Suppressor macrophage (primary cell): ENCODE data around the gene CD44.

Experiments used
- DNase-seq, 4 experiments: peaks; one replicate each; pipeline ENCODE4 v3.0.0-alpha.2; 2020 to 2022

The CD44 gene

GRCh38 chr11:35178873-35179272, 39.9 kb downstream of the CD44 start:
- DNase-seq = peak in 3 of 4 experiments; percentile 31 to 40 (median 34)

- no peak for DNase-seq
Observed at GRCh38 chr11:35179466-35180135, 40.6 kb downstream of the CD44 start.

GRCh38 chr11:35180317-35181233, 41.6 kb downstream of the CD44 start:
- DNase-seq = no peak

GRCh38 chr11:35182317-35182939, 43.5 kb downstream of the CD44 start:
- no peak for DNase-seq

- DNase-seq = no peak
Observed at GRCh38 chr11:35183326-35183925, 44.5 kb downstream of the CD44 start.

GRCh38 chr11:35185696-35186095, 46.7 kb downstream of the CD44 start:
- no peak for DNase-seq

- DNase-seq = no peak
Observed at GRCh38 chr11:35187996-35188395, 49.0 kb downstream of the CD44 start.

GRCh38 chr11:35190804-35191348, 51.9 kb downstream of the CD44 start:
- DNase-seq = peak; percentile 72 to 92 (median 82)

GRCh38 chr11:35192347-35192746, 53.4 kb downstream of the CD44 start:
- peak; percentile 7 to 39 (median 28) for DNase-seq

- no peak for DNase-seq
Observed at GRCh38 chr11:35193767-35194166, 54.8 kb downstream of the CD44 start.

- no peak for DNase-seq
Observed at GRCh38 chr11:35197292-35197691, 58.3 kb downstream of the CD44 start.

- DNase-seq = no peak
Observed at GRCh38 chr11:35200811-35201341, 61.9 kb downstream of the CD44 start.

- DNase-seq = no peak
Observed at GRCh38 chr11:35204614-35205013, 65.6 kb downstream of the CD44 start.

GRCh38 chr11:35206616-35207015, 67.6 kb downstream of the CD44 start:
- no peak for DNase-seq

GRCh38 chr11:35207471-35208403, 68.8 kb downstream of the CD44 start:
- DNase-seq = no peak

GRCh38 chr11:35208795-35209194, 69.8 kb downstream of the CD44 start:
- no peak for DNase-seq

- DNase-seq = peak; percentile 40 to 76 (median 64)
Observed at GRCh38 chr11:35210876-35211546, 72.0 kb downstream of the CD44 start.

GRCh38 chr11:35211952-35212351, 73.0 kb downstream of the CD44 start:
- DNase-seq = peak; percentile 30 to 94 (median 79)

- DNase-seq = no peak
Observed at GRCh38 chr11:35214226-35214770, 75.3 kb downstream of the CD44 start.

GRCh38 chr11:35214792-35215193, 75.8 kb downstream of the CD44 start:
- peak; percentile 39 to 80 (median 51) for DNase-seq
